ENCODE data around the gene SLX4IP. TPM values are rescaled to one million over a fixed set of nuclear protein-coding genes. Genes with fewer than 3 reads are reported as not detected.

Gene SLX4IP
- total RNA-seq, 4 donors from 2014 or later: 1.3 to 3.0 (median 1.9) TPM

- peak overlapping the region in 1 of 4 donors; percentile 5 for H3K27ac ChIP-seq
- H3K9me3 ChIP-seq: no peaks in the 10 kb centered on the region
These were observed 159.3 kb downstream of the SLX4IP start for GRCh38 chr20:10594296-10594868.

GRCh38 chr20:10595266-10595665 is 160.2 kb downstream of the SLX4IP start:
- 17 to 50% methylated on average over 1 of the region's 2 CpGs for WGBS, 2 donors (ENCODE audit: low coverage in 1 of 2)
- H3K9me3 ChIP-seq: no peaks in the 10 kb centered on the region
- peak overlapping the region in 1 of 4 donors; percentile 7 for H3K27ac ChIP-seq
- no peak for TF ChIP-seq CTCF (IDR thresholded peaks at IDR 0.05)
- no peak for TF ChIP-seq POLR2AphosphoS5 (IDR thresholded peaks at IDR 0.05)
- TF ChIP-seq POLR2A (IDR thresholded peaks at IDR 0.05): no peak
- TF ChIP-seq EP300 (IDR thresholded peaks at IDR 0.05): no peak
- peaks cover 0 to 40% (median 3%) of the 10 kb centered on the region in 3 donors for H3K4me1 ChIP-seq
- no peaks in the 10 kb centered on the region for H3K27me3 ChIP-seq
- H3K36me3 ChIP-seq: no peaks in the 10 kb centered on the region
- no peak overlapping the region for H3K4me3 ChIP-seq
- ATAC-seq: no peak

More at GRCh38 chr20:10594296-10594868, 159.3 kb downstream of the SLX4IP start:
- peaks cover 0 to 40% (median 3%) of the 10 kb centered on the region in 3 donors for H3K4me1 ChIP-seq
- TF ChIP-seq EP300 (IDR thresholded peaks at IDR 0.05): no peak
- no peak for TF ChIP-seq CTCF (IDR thresholded peaks at IDR 0.05)
- no peak for TF ChIP-seq POLR2A (IDR thresholded peaks at IDR 0.05)
- no peak for TF ChIP-seq POLR2AphosphoS5 (IDR thresholded peaks at IDR 0.05)
- ATAC-seq: no peak
- no peaks in the 10 kb centered on the region for H3K27me3 ChIP-seq
- H3K36me3 ChIP-seq: no peaks in the 10 kb centered on the region
- 65 to 68% methylated on average over 2 to 6 of the region's 7 CpGs for WGBS, 2 donors (ENCODE audit: low coverage in 1 of 2)
- H3K4me3 ChIP-seq: no peak overlapping the region

GRCh38 chr20:10595985-10596384 is 160.9 kb downstream of the SLX4IP start:
- Histone ChIP-seq H3K9me3 (no peaks in the 10 kb centered on the region), H3K27ac (peak overlapping the region in 2 of 4 donors; percentile 7 to 11), H3K4me3 (no peak overlapping the region), H3K36me3 (no peaks in the 10 kb centered on the region), H3K27me3 (no peaks in the 10 kb centered on the region), H3K4me1 (peaks cover 0 to 36% (median 3%) of the 10 kb centered on the region in 3 donors)
- ATAC-seq: no peak
- TF ChIP-seq EP300 (IDR thresholded peaks at IDR 0.05) (no peak), CTCF (IDR thresholded peaks at IDR 0.05) (no peak), POLR2AphosphoS5 (IDR thresholded peaks at IDR 0.05) (no peak), POLR2A (IDR thresholded peaks at IDR 0.05) (no peak)
- WGBS, 2 donors (ENCODE audit: low coverage in 1 of 2): 70 to 83% methylated on average over 1 to 3 of the region's 3 CpGs

- H3K36me3 ChIP-seq: no peaks in the 10 kb centered on the region
- no peaks in the 10 kb centered on the region for H3K27me3 ChIP-seq
- WGBS, 2 donors (ENCODE audit: low coverage in 1 of 2): 33 to 38% methylated on average over 4 of the region's 4 CpGs
- peak; percentile 75 for ATAC-seq
- H3K4me1 ChIP-seq: peaks cover 0 to 29% (median 3%) of the 10 kb centered on the region in 3 donors
- H3K9me3 ChIP-seq: no peaks in the 10 kb centered on the region
- peak overlapping the region in 1 of 4 donors; percentile 19 for H3K27ac ChIP-seq
- no peak overlapping the region for H3K4me3 ChIP-seq
- TF ChIP-seq POLR2A (IDR thresholded peaks at IDR 0.05) (no peak), EP300 (IDR thresholded peaks at IDR 0.05) (no peak), CTCF (IDR thresholded peaks at IDR 0.05) (no peak), POLR2AphosphoS5 (IDR thresholded peaks at IDR 0.05) (no peak)
These were observed 161.6 kb downstream of the SLX4IP start for GRCh38 chr20:10596710-10597121.

GRCh38 chr20:10597637-10598036 is 162.5 kb downstream of the SLX4IP start:
- no peak overlapping the region for H3K4me3 ChIP-seq
- 29 to 80% methylated on average over 1 of the region's 1 CpG for WGBS, 2 donors (ENCODE audit: low coverage in 1 of 2)
- no peak for TF ChIP-seq CTCF (IDR thresholded peaks at IDR 0.05)
- no peak for TF ChIP-seq POLR2A (IDR thresholded peaks at IDR 0.05)
- no peak for TF ChIP-seq EP300 (IDR thresholded peaks at IDR 0.05)
- no peak for TF ChIP-seq POLR2AphosphoS5 (IDR thresholded peaks at IDR 0.05)
- H3K4me1 ChIP-seq: peaks cover 0 to 23% (median 3%) of the 10 kb centered on the region in 3 donors
- ATAC-seq: no peak
- H3K27ac ChIP-seq: no peak overlapping the region
- H3K36me3 ChIP-seq: no peaks in the 10 kb centered on the region
- no peaks in the 10 kb centered on the region for H3K27me3 ChIP-seq
- H3K9me3 ChIP-seq: no peaks in the 10 kb centered on the region

All from gastroesophageal sphincter (tissue), 4 donors.